Skeletal muscle satellite cell (primary cell): ENCODE data around the gene RASSF8.

Experiments
- H3K27me3 ChIP-seq: 2 replicates; pipeline ENCODE4 v1.7.0; 2013; ENCODE audit warnings: low read length; ENCODE audit not compliant: control insufficient read depth, insufficient read depth
- H3K36me3 ChIP-seq: 2 replicates; pipeline ENCODE4 v1.7.0; 2013; ENCODE audit warnings: mild to moderate bottlenecking, control low read depth, low read length; ENCODE audit not compliant: insufficient read depth
- H3K4me1 ChIP-seq: 2 replicates; pipeline ENCODE4 v1.7.0; 2013; ENCODE audit warnings: low read length; ENCODE audit not compliant: control insufficient read depth, insufficient read depth
- H3K4me2 ChIP-seq: 2 replicates; pipeline ENCODE4 v1.7.0; 2013; ENCODE audit warnings: mild to moderate bottlenecking, low read length
- H3K4me3 ChIP-seq: 2 replicates; pipeline ENCODE4 v1.7.0; 2013; ENCODE audit warnings: low read length
- H3K9ac ChIP-seq: 2 replicates; pipeline ENCODE4 v1.7.0; 2013; ENCODE audit warnings: mild to moderate bottlenecking, low read depth, low read length, moderate library complexity
- H3K9me3 ChIP-seq: replicated peaks from 2 replicates; pipeline ENCODE4 v1.7.0; 2013; ENCODE audit warnings: mild to moderate bottlenecking, control low read depth, low read length

Gene RASSF8

GRCh38 chr12:25995906-25996305 lies 37.4 kb downstream of the RASSF8 start:
- Histone ChIP-seq H3K4me2 (peak overlapping the region; percentile 66), H3K4me3 (no peak overlapping the region), H3K27me3 (no peaks in the 10 kb centered on the region), H3K9ac (peak overlapping the region; percentile 76), H3K36me3 (no peaks in the 10 kb centered on the region), H3K4me1 (peaks cover 53% of the 10 kb centered on the region), H3K9me3 (no peaks in the 10 kb centered on the region)

GRCh38 chr12:25996677-25997076 lies 38.2 kb downstream of the RASSF8 start:
- Histone ChIP-seq H3K9me3 (no peaks in the 10 kb centered on the region), H3K4me3 (no peak overlapping the region), H3K9ac (peak overlapping the region; percentile 37), H3K4me2 (no peak overlapping the region), H3K4me1 (peaks cover 53% of the 10 kb centered on the region), H3K36me3 (no peaks in the 10 kb centered on the region), H3K27me3 (no peaks in the 10 kb centered on the region)

- Histone ChIP-seq H3K4me2 (peak overlapping the region; percentile 53), H3K4me3 (no peak overlapping the region), H3K9ac (peak overlapping the region; percentile 69), H3K27me3 (no peaks in the 10 kb centered on the region), H3K36me3 (no peaks in the 10 kb centered on the region), H3K9me3 (no peaks in the 10 kb centered on the region), H3K4me1 (peaks cover 53% of the 10 kb centered on the region)
Measured at GRCh38 chr12:25997201-25997963, 38.9 kb downstream of the RASSF8 start.

GRCh38 chr12:26000898-26001297 lies 42.4 kb downstream of the RASSF8 start:
- peaks cover 4% of the 10 kb centered on the region for H3K9me3 ChIP-seq
- no peak overlapping the region for H3K4me2 ChIP-seq

GRCh38 chr12:26001530-26001929 lies 43.0 kb downstream of the RASSF8 start:
- H3K27me3 ChIP-seq = no peaks in the 10 kb centered on the region
- peaks cover 4% of the 10 kb centered on the region for H3K9me3 ChIP-seq
- peaks cover 24% of the 10 kb centered on the region for H3K4me1 ChIP-seq
- no peak overlapping the region for H3K4me3 ChIP-seq
- no peak overlapping the region for H3K9ac ChIP-seq
- H3K4me2 ChIP-seq = no peak overlapping the region
- peaks cover 6% of the 10 kb centered on the region for H3K36me3 ChIP-seq

More at GRCh38 chr12:26000898-26001297, 42.4 kb downstream of the RASSF8 start:
- H3K36me3 ChIP-seq = peaks cover 6% of the 10 kb centered on the region
- H3K4me1 ChIP-seq = peaks cover 30% of the 10 kb centered on the region
- no peak overlapping the region for H3K4me3 ChIP-seq
- H3K27me3 ChIP-seq = no peaks in the 10 kb centered on the region
- H3K9ac ChIP-seq = no peak overlapping the region

GRCh38 chr12:26003065-26003464 lies 44.6 kb downstream of the RASSF8 start:
- Histone ChIP-seq H3K36me3 (peaks cover 6% of the 10 kb centered on the region), H3K9ac (no peak overlapping the region), H3K4me1 (peaks cover 11% of the 10 kb centered on the region), H3K9me3 (peaks cover 4% of the 10 kb centered on the region), H3K4me3 (no peak overlapping the region), H3K4me2 (no peak overlapping the region), H3K27me3 (no peaks in the 10 kb centered on the region)

GRCh38 chr12:26007566-26007965 lies 49.1 kb downstream of the RASSF8 start:
- Histone ChIP-seq H3K4me2 (no peak overlapping the region), H3K9me3 (peaks cover 4% of the 10 kb centered on the region), H3K4me1 (peaks cover 23% of the 10 kb centered on the region), H3K4me3 (no peak overlapping the region), H3K9ac (no peak overlapping the region), H3K27me3 (no peaks in the 10 kb centered on the region), H3K36me3 (peaks cover 6% of the 10 kb centered on the region)

- Histone ChIP-seq H3K4me3 (no peak overlapping the region), H3K36me3 (no peaks in the 10 kb centered on the region), H3K4me1 (peaks cover 23% of the 10 kb centered on the region), H3K9me3 (no peaks in the 10 kb centered on the region), H3K27me3 (no peaks in the 10 kb centered on the region), H3K9ac (no peak overlapping the region), H3K4me2 (peak overlapping the region; percentile 52)
Measured at GRCh38 chr12:26009593-26009992, 51.1 kb downstream of the RASSF8 start.

GRCh38 chr12:26010293-26010821 lies 51.9 kb downstream of the RASSF8 start:
- Histone ChIP-seq H3K4me2 (peak overlapping the region; percentile 52), H3K36me3 (no peaks in the 10 kb centered on the region), H3K4me1 (peaks cover 23% of the 10 kb centered on the region), H3K9me3 (no peaks in the 10 kb centered on the region), H3K4me3 (peak overlapping the region; percentile 17), H3K27me3 (no peaks in the 10 kb centered on the region), H3K9ac (peak overlapping the region; percentile 49)

- Histone ChIP-seq H3K4me2 (peak overlapping the region; percentile 52), H3K36me3 (no peaks in the 10 kb centered on the region), H3K9ac (peak overlapping the region; percentile 49), H3K27me3 (no peaks in the 10 kb centered on the region), H3K4me3 (no peak overlapping the region), H3K9me3 (no peaks in the 10 kb centered on the region), H3K4me1 (peaks cover 23% of the 10 kb centered on the region)
Measured at GRCh38 chr12:26011099-26011498, 52.6 kb downstream of the RASSF8 start.

GRCh38 chr12:26014085-26014484 lies 55.6 kb downstream of the RASSF8 start:
- Histone ChIP-seq H3K36me3 (no peaks in the 10 kb centered on the region), H3K4me2 (no peak overlapping the region), H3K9ac (no peak overlapping the region), H3K27me3 (no peaks in the 10 kb centered on the region), H3K9me3 (no peaks in the 10 kb centered on the region), H3K4me1 (peaks cover 37% of the 10 kb centered on the region), H3K4me3 (no peak overlapping the region)

GRCh38 chr12:26016516-26016915 lies 58.0 kb downstream of the RASSF8 start:
- no peaks in the 10 kb centered on the region for H3K36me3 ChIP-seq
- H3K4me3 ChIP-seq = no peak overlapping the region
- H3K27me3 ChIP-seq = no peaks in the 10 kb centered on the region
- H3K4me1 ChIP-seq = peaks cover 28% of the 10 kb centered on the region
- H3K9ac ChIP-seq = no peak overlapping the region
- H3K9me3 ChIP-seq = no peaks in the 10 kb centered on the region
- no peak overlapping the region for H3K4me2 ChIP-seq
